UCSD-AML1 (cell line): ENCODE measurements around the gene NCR2.

Experiments
- DNase-seq: peaks from one replicate; lab custom pipeline; 2025; ENCODE audit not compliant: unreplicated experiment; lab: John Stamatoyannopoulos, UW

Gene NCR2

GRCh38 chr6:41356825-41357224, 21.4 kb downstream of the NCR2 start:
- DNase-seq: no peak

GRCh38 chr6:41358503-41358902, 23.1 kb downstream of the NCR2 start:
- no peak for DNase-seq

DNA sequence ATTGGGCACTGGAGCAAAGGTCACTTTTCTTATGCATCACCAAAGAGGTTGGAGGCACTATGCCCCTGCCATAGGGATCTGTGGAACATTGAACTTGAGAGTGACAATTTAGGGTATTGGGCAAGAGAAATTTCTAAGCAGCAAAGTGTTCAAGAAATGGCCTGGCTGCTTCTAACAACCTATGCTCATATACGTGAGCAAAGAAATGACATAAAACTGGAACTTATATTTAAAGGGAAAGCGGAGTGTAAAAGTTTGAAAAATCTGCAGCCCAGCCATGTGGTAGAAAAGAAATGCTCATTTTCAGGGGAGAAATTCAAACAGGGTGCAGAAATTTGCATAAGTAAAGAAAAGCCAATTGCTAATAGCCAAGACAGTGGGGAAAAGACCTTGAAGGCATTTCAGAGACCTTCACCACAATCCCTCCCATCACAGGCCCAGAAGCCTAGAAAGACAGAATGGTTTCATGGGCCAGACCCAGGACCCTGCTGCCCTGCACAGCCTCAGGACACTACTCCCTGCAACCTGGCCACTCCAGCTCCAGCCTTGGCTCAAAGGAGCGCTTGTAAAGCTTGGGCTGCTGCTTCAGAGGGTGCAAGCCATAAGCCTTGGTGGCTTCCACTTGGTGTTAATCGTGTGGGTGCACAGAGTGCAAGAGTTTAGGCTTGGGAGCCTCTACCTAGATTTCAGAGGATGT, 24.4 kb downstream of the NCR2 start:
- DNase-seq: no peak

GRCh38 chr6:41360314-41360685, 24.9 kb downstream of the NCR2 start:
- no peak for DNase-seq

DNA sequence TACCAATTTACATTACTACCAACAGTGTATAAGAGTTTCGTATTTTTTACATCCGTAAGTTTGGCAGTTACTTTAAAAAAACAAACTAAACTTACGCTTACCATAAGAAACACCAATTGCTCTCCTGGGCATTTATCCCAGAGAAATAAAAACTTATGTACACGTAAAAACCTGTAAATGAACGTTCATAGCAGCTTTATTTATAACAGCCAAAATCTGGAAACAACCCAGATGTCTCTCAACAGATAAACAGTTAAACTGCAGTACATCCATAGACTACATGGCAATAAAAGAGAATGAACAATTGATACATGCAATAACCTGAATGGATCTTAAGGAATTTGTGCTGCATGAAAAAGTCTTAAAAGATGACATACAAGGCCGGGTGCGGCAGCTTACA, 30.7 kb downstream of the NCR2 start:
- DNase-seq: no peak

DNA sequence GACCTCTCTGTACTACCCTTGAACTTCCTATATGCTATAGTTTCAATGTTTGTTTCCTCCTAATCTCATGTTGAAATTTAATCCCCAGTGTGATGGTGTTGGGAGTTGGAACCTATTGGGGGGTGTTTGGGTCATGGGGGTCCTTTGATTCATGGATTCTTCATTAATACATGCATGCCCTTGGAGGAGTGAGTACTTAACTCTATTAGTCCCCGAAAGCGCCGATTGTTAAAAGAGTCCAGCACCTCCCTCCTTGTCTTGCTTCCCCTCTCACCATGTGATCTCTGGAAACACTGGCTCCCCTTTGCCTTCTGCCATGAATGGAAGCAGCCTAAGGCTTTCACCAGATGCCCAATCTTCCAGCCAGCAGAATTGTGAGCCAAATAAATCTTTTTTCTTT, 31.7 kb downstream of the NCR2 start:
- no peak for DNase-seq

- DNase-seq: peak; percentile 54
These were observed 32.3 kb downstream of the NCR2 start for GRCh38 chr6:41367700-41368099.

DNA sequence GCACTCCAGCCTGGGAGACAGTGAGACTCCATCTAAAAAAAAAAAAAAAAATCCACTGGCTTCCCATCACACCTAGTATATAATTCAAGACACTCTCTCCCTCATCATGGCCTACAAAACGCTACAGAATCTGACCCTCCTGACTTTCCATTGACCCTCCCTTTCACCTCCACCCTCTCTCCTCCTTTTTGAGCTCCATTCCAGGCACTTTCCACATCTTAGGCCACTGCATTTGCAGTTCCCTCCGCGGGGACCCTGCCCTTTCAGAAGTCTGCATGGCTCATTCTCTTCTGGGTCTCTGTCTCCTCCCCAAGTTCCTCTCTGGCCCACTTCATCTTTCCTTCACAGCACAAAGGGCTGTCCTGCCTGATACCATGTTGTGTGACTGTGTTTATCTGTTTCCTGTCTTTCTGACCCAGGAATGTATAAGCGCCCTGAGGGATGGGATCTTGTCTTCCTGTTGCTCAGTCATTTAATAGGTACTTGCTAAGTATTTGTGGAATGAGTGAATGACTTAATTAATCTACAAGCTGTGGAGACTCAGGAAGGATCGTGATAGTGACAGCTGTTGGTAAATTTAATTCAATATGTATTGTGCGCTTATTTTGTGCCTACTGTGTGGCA, 35.2 kb downstream of the NCR2 start:
- DNase-seq: no peak

- peak; percentile 64 for DNase-seq
These were observed 36.1 kb downstream of the NCR2 start for GRCh38 chr6:41371461-41371991.

DNA sequence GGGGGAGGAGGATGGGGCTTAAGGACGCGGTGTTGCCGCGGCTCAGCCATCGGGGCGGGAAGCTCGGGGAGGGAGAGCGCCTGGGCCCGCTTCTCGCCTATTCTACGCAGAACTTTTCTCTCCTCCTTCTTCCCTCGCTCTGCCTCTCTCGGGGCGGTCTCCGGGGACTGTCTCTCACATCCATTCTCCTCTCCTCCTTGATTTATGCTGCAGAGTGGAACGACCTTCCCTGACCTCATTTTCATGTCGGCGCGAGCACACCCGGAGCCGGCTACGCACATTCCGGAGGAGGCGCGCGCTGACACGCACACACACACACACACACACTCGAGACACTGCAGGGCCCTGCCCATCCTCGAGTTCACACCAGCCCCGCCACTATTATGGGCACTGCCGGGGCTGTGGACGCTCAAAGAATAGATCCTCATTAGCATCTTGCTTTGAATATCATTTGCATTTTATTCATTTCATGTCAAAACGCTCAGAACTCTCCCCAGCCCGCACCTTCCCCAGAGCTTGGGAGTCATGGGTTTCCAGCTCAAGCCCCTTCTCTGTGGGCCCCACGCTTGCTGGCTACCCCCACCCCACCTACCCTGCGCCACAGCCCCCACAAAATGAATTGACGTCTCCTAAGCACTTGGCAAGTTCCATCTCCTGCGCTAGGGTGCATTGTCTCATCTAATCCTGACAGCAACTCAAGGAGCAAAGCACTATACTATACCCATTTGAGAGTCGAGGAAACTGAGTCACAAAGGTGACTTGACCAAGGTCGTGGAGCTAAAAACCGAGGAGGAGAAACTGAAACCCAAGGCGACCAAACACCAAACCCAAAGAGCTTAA, 36.8 kb downstream of the NCR2 start:
- peak; percentile 41 for DNase-seq

GRCh38 chr6:41372832-41373626, 37.6 kb downstream of the NCR2 start:
- no peak for DNase-seq

DNA sequence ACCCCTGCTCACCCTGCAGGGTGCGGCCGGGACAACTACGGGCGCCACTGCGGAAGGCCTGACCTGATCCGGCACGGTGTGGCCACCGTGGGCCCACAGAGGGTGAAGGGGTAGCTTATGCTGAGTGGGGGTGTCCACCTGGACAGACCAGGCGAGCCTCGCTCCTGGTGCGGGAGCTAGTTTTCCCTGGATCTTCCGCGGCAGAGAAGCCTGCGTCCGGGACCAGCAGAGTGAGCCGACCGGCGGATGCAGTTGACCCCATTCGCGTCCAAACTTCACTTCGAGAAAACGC, 38.2 kb downstream of the NCR2 start:
- no peak for DNase-seq

- no peak for DNase-seq
These were observed 38.7 kb downstream of the NCR2 start for GRCh38 chr6:41373919-41374617.

DNA sequence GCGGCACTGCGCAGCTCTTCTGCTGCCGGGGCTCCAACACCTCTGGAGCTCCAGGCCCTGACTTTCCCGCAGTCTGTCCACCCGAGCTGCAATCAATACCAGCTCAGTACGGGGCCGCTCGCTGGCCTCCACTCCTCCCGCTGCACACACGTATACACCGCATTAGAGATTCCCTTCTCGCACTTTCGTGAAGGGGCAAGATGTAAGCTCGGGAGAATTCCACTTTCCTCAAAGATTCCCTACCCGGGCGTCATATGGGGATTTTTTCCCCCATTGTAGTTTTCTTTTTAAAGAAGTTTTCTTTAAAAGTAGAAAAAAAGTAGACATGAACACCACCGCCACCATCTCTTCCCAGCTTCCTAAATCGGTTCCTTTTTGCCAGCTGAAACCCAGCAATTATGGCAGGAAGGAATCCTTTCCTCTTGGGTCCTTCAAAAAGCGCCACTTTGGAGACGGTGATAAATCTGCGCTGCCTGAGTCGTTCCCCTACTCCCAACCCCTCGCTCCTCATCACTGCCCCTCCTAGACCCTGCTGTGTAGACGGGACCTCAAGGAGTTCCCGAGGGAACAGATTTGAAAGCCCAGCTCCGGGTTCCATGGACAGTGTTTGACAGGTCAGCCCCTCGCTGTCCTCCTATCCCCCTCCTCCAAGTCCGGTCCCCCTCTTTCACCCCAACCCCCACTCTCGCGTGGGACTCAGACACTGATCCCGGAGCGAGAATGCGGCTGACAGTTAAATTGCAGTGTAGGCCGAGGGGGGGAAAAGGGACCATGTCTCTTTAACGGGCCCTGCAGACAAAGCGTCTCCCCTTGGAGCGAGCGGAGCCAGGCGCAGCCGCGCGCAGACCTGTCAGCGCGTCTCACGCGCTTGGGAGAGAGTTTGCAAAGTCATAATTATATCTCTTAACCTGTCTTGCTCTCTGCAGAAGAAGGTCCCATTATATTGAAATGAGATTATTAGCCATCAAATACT, 39.5 kb downstream of the NCR2 start:
- no peak for DNase-seq

DNA sequence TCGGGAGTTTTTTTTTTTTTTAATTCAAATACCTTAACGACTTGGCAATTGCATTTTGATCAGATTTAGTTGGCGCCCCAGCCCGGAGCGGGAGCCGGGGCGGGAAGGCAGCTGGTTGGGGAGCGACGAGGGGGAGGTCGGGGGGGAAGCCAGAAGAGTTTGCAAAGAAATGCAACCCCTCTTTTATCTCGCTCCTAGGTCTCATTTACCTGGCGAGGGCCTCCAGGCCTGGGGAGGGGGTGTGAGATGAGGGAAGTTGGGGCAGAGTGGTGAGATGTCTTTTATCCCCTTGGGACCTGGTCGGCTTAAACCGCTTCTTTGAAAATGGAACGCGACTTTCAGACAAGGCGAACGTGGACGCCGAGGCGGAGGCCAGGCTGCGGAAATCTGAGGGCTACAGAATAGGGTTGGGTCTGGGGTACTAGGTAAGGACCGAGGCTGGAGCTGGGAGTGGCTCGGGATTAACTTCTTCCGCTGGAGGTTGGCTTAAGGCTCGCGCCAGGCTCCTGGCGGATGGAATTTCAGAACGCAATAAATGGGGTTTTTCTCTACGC, 40.3 kb downstream of the NCR2 start:
- no peak for DNase-seq

DNA sequence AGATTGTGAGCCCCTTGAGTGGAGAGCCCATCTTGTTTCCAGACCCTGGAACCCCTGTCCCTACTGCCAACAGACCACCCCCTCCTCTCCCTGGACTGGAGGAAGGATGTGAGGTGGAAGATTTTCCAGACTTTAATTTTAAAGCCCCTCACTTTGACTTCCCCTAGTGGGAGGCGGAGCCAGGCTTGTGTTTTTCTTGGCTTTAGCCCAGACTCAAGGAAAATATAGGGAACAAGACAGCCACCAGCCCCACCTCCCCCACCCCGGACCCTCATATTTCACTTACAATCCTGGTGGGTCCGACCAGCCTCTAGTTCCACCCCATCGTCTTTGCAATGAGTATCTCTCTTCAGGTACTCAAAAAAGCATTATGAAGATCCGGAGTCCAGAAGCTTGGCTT, 40.8 kb downstream of the NCR2 start:
- no peak for DNase-seq

DNA sequence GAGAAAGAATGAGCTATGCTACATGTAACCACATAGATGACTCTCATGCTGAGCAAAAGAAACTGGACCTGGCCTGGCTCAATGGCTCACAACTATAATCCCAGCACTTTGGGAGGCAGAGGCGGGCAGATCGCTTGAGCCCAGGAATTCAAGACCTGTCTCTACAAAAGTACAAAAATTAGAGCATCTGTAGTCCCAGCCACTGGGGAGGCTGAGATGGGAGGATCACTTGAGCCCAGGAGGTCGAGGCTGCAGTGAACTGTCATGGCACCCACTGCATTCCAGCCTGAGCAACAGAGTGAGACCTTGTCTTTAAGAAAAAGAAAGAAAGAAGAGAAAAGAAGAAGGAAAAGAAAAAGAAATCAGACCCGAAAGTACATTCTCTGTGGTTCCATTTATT, 41.7 kb downstream of the NCR2 start:
- no peak for DNase-seq

DNA sequence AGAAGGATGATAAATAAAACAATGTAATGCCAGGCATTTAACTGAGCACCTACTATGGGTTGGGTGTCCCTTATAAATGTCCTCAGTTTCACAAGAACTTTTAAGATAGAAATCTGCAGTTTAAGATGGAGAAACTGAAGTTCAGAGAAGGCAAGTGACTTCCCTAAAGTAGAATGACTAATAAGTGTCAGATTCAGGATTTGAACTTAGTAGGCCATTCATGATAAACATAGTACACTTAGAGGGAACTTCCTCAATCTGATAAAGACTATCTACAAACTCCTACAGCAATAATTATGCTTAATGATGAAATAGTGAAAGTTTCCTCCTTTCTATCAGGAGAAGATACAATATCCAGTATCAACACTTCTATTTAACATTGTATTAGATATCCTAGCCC, 43.9 kb downstream of the NCR2 start:
- no peak for DNase-seq

- DNase-seq: no peak
These were observed 51.2 kb downstream of the NCR2 start for GRCh38 chr6:41386594-41386993.
